Measurements from ENCODE around the gene RAP1GAP.
"Not testable (repeated sequence)": the region's sequence is repeated elsewhere in the genome, so short reads cannot be mapped to it uniquely, and the experiment has no call there.

The RAP1GAP gene

GRCh38 chr1:21568006-21568746 lies 101.0 kb downstream of the RAP1GAP start:
- DNase-seq = no peak

- no peak for DNase-seq
Measured at GRCh38 chr1:21567241-21568005, 101.7 kb downstream of the RAP1GAP start.

- DNase-seq = not testable (repeated sequence)
Measured at GRCh38 chr1:21566361-21566760, 102.8 kb downstream of the RAP1GAP start.

GRCh38 chr1:21565285-21565684 lies 103.9 kb downstream of the RAP1GAP start:
- no peak for DNase-seq

- DNase-seq = no peak
Measured at GRCh38 chr1:21564521-21565095, 104.5 kb downstream of the RAP1GAP start.

- no peak for DNase-seq
Measured at GRCh38 chr1:21563971-21564370, 105.2 kb downstream of the RAP1GAP start.

- DNase-seq = no peak
Measured at GRCh38 chr1:21562896-21563295, 106.3 kb downstream of the RAP1GAP start.

GRCh38 chr1:21560916-21561638 lies 108.1 kb downstream of the RAP1GAP start:
- DNase-seq = no peak

GRCh38 chr1:21559788-21560567 lies 109.2 kb downstream of the RAP1GAP start:
- no peak for DNase-seq

- no peak for DNase-seq
Measured at GRCh38 chr1:21553116-21553926, 115.8 kb downstream of the RAP1GAP start.

- no peak for DNase-seq
Measured at GRCh38 chr1:21552715-21553114, 116.4 kb downstream of the RAP1GAP start.

GRCh38 chr1:21550866-21551475 lies 118.2 kb downstream of the RAP1GAP start:
- no peak for DNase-seq

- DNase-seq = no peak
Measured at GRCh38 chr1:21550097-21550496, 119.1 kb downstream of the RAP1GAP start.

- DNase-seq = no peak
Measured at GRCh38 chr1:21547876-21548275, 121.3 kb downstream of the RAP1GAP start.
